Right lobe of liver (tissue), 6 donors: ENCODE measurements around the gene TNS1. TPM values are rescaled to one million over a fixed set of nuclear protein-coding genes. Genes with fewer than 3 reads are reported as not detected.

Source experiments
- ATAC-seq, 4 donors: fragments of 200-7000 bp; cut with Tn5 transposase; one replicate each; pipeline ENCODE4 v1.9.1; 2020; ENCODE audit warnings: mild to moderate bottlenecking in 4 of 4, moderate library complexity in 4 of 4
- DNase-seq, 3 donors: peaks; one replicate each; pipeline ENCODE4 v3.0.0-alpha.2; 2020
- H3K27ac ChIP-seq, 3 donors: fragments of 200-600 bp; one replicate each; pipeline ENCODE4 v1.8.0; 2022
- H3K27me3 ChIP-seq, 2 donors: fragments of 200-600 bp; one replicate each; pipeline ENCODE4 v1.8.0; 2022
- H3K36me3 ChIP-seq, 4 donors: fragments of 200-600 bp; sonication (generic) in 1 of 4; one replicate each; pipeline versions ENCODE4 v1.5.1 to v1.8.0; 2017 to 2022; ENCODE audit warnings: control low read depth in 1 of 4
- H3K4me1 ChIP-seq, 4 donors: fragments of 200-600 bp; sonication (generic) in 1 of 4; one replicate each; pipeline versions ENCODE4 v1.5.1 to v1.8.0; 2017 to 2022; ENCODE audit warnings: control low read depth in 1 of 4
- H3K4me3 ChIP-seq, 3 donors: fragments of 200-600 bp; one replicate each; pipeline ENCODE4 v1.8.0; 2022
- H3K9me3 ChIP-seq, 4 donors: fragments of 200-600 bp; sonication (generic) in 1 of 4; one replicate each; pipeline versions ENCODE4 v1.5.1 to v1.8.0; 2017 to 2022; ENCODE audit warnings: control low read depth in 1 of 4
- POLR2A ChIP-seq: fragments of 450-650 bp; IDR thresholded peaks from one replicate; pipeline ENCODE4 v1.6.1; 2017; ENCODE audit warnings: antibody characterized with exemption, mild to moderate bottlenecking
- WGBS: methylation state at CpG from one replicate; pipeline ENCODE4 v1.1.6; 2018; ENCODE audit warnings: low coverage, low lambda C conversion rate; ENCODE audit not compliant: insufficient coverage; ENCODE audit errors: missing lambda C conversion rate; 5-methylcytosine and 5-hydroxymethylcytosine counted together
- intact Hi-C, 2 donors: fragments of 100-400 bp; cut with DNase I; formaldehyde crosslinking; loops; one replicate each; pipeline versions ENCODE4 v1.11.2 to v1.14.1; 2022
- total RNA-seq, 6 experiments: library from RNA; depleted of rRNA in 2 of 6; stranded (reverse); fragments of >200 nt in 2 of 6; fragmentation: NEBNext Ultra II Directional in 3 of 6; extraction: Animal tissue kit (Norgen Biotek cat#: 25700) in 3 of 6; gene quantifications; one replicate each; pipeline versions ENCODE4 v1.1.0 to v1.2.4, GENCODE V29; 2016 to 2023
- TF ChIP-seq, protein P1 (sequence below), 4 donors: fragments of 200-600 bp in 3 of 4; fragments of 450-650 bp in 1 of 4; IDR thresholded peaks; one replicate each; pipeline versions ENCODE4 v1.5.1 to v1.8.0; 2016 to 2022; ENCODE audit warnings: antibody characterized with exemption in 4 of 4, mild to moderate bottlenecking in 2 of 4
- donor health status: DM: no; HTN: yes; CAD: no.
- donor health status: DM: no; HTN: no; CAD: no.
- donor health status: DM: no; HTN: no; CAD: no.
- donor health status: DM: no; HTN: yes; CAD: no.
- donor health status: DM: no; HTN: yes; CAD: no.

TNS1 gene
- total RNA-seq, 6 experiments from 2014 or later, result 68.4 to 209 (median 99.2) TPM

- peaks cover 0 to 8% (median 0%) of the 10 kb centered on the region in 4 donors for H3K4me1 ChIP-seq
- peaks cover 17 to 62% (median 39%) of the 10 kb centered on the region in 4 donors for H3K36me3 ChIP-seq
- ATAC-seq (no peak), DNase-seq (no peak)
- WGBS, result 100% methylated on average over 1 of the region's 8 CpGs
- TF ChIP-seq POLR2A, result no peak
- TF ChIP-seq, protein P1, sequence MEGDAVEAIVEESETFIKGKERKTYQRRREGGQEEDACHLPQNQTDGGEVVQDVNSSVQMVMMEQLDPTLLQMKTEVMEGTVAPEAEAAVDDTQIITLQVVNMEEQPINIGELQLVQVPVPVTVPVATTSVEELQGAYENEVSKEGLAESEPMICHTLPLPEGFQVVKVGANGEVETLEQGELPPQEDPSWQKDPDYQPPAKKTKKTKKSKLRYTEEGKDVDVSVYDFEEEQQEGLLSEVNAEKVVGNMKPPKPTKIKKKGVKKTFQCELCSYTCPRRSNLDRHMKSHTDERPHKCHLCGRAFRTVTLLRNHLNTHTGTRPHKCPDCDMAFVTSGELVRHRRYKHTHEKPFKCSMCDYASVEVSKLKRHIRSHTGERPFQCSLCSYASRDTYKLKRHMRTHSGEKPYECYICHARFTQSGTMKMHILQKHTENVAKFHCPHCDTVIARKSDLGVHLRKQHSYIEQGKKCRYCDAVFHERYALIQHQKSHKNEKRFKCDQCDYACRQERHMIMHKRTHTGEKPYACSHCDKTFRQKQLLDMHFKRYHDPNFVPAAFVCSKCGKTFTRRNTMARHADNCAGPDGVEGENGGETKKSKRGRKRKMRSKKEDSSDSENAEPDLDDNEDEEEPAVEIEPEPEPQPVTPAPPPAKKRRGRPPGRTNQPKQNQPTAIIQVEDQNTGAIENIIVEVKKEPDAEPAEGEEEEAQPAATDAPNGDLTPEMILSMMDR (IDR thresholded peaks at IDR 0.05), result no peak
- no peaks in the 10 kb centered on the region for H3K9me3 ChIP-seq
- H3K27ac ChIP-seq, result no peak overlapping the region
- no peaks in the 10 kb centered on the region for H3K27me3 ChIP-seq
- intact Hi-C loops, result loop anchor here in 1 of 2 donors (10.0 kb wide), 1 partner anchor 69 kb away; no protein-coding TSS in a partner anchor
- no peak overlapping the region for H3K4me3 ChIP-seq
Observed at GRCh38 chr2:217805668-217806481, 196.9 kb downstream of the TNS1 start.

DNA sequence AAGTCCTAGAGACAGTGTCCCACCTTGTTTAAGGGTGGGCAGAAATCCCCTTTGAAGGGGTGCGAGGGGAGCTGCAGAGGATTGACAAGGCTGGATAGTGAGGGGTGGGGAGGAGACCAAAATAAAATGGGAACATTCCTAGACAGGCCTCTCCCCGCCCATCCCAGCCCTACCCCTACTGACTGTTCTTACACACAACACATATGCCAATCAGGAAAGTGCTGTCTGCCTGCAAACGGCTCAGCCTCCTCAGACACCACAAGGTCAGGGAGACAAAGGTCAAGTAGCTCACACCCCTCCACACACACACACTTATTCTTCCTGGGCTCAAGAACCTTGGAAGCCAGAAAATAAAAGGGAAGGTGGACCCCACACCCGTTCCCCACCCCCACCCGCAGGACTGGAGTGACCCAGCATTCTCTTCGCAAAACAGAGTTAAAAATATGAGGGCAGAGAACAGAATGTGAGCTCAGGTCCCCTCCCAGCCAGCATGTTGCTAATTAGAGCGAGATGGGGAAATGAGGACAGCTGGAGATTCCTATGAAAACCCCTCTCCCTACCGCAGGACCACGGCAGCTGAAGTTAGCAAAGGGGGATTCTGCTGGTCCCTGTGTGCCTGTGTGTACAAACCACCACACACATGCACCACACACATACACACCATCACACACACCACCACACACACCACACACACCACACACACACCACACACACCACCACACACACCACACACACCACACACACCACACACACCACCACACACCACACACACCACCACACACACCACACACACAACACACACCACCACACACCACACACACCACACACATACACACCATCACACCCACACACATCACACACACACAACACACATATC is 197.8 kb downstream of the TNS1 start:
- 63% methylated on average over 8 of the region's 9 CpGs for WGBS
- TF ChIP-seq, protein P1 (IDR thresholded peaks at IDR 0.05), result no peak
- TF ChIP-seq POLR2A, result no peak
- Histone ChIP-seq H3K27ac (no peak overlapping the region), H3K36me3 (peaks cover 17 to 56% (median 36%) of the 10 kb centered on the region in 4 donors), H3K27me3 (no peaks in the 10 kb centered on the region), H3K4me3 (no peak overlapping the region), H3K4me1 (peaks cover 0 to 8% (median 0%) of the 10 kb centered on the region in 4 donors), H3K9me3 (no peaks in the 10 kb centered on the region)
- ATAC-seq (no peak), DNase-seq (no peak)
- intact Hi-C loops, result loop anchor here in 1 of 2 donors (10.0 kb wide), 1 partner anchor 70 kb away; no protein-coding TSS in a partner anchor

GRCh38 chr2:217804338-217804737 is 198.5 kb downstream of the TNS1 start:
- H3K36me3 ChIP-seq, result peaks cover 16 to 50% (median 33%) of the 10 kb centered on the region in 4 donors
- intact Hi-C loops, result loop anchor here in 1 of 2 donors (10.0 kb wide), 1 partner anchor 70 kb away; no protein-coding TSS in a partner anchor
- ATAC-seq (peak; percentile 8 to 33 (median 16)), DNase-seq (no peak)
- no peak overlapping the region for H3K4me3 ChIP-seq
- H3K27me3 ChIP-seq, result no peaks in the 10 kb centered on the region
- H3K9me3 ChIP-seq, result no peaks in the 10 kb centered on the region
- peaks cover 0 to 8% (median 0%) of the 10 kb centered on the region in 4 donors for H3K4me1 ChIP-seq
- TF ChIP-seq POLR2A, result no peak
- TF ChIP-seq, protein P1 (IDR thresholded peaks at IDR 0.05), result no peak
- WGBS, result 21% methylated on average over 9 of the region's 12 CpGs
- H3K27ac ChIP-seq, result no peak overlapping the region

- Histone ChIP-seq H3K27me3 (no peaks in the 10 kb centered on the region), H3K4me3 (no peak overlapping the region), H3K9me3 (no peaks in the 10 kb centered on the region), H3K36me3 (peaks cover 12 to 47% (median 32%) of the 10 kb centered on the region in 4 donors), H3K4me1 (peaks cover 0 to 6% (median 0%) of the 10 kb centered on the region in 4 donors), H3K27ac (no peak overlapping the region)
- 59% methylated on average over 2 of the region's 3 CpGs for WGBS
- intact Hi-C loops, result loop anchor here in 1 of 2 donors (10.0 kb wide), 1 partner anchor 71 kb away; no protein-coding TSS in a partner anchor
- ATAC-seq, result peak in 2 of 4 donors; percentile 3 to 4
- no peak for DNase-seq
- TF ChIP-seq POLR2A, result no peak
- TF ChIP-seq, protein P1 (IDR thresholded peaks at IDR 0.05), result no peak
Observed at GRCh38 chr2:217803653-217803960, 199.2 kb downstream of the TNS1 start.
